HG02763 (cell line): ENCODE measurements around the gene TSPAN4.

ENCODE experiments used
- ATAC-seq: cut with Tn5 transposase; IDR thresholded peaks from one replicate; pipeline ENCODE4 v1.9.1; 2021; ENCODE audit warnings: mild to moderate bottlenecking, moderate library complexity; ENCODE audit not compliant: unreplicated experiment

The TSPAN4 gene

GRCh38 chr11:848380-848931 lies 5.8 kb downstream of the TSPAN4 start:
- no peak for ATAC-seq

- ATAC-seq, result no peak
These were observed 6.6 kb downstream of the TSPAN4 start for GRCh38 chr11:849104-849824.

- no peak for ATAC-seq
These were observed 7.5 kb downstream of the TSPAN4 start for GRCh38 chr11:849951-850774.

GRCh38 chr11:850775-851763 lies 8.4 kb downstream of the TSPAN4 start:
- no peak for ATAC-seq

GRCh38 chr11:852762-853161 lies 10.1 kb downstream of the TSPAN4 start:
- no peak for ATAC-seq

GRCh38 chr11:853682-854448 lies 11.2 kb downstream of the TSPAN4 start:
- no peak for ATAC-seq

- no peak for ATAC-seq
These were observed 12.1 kb downstream of the TSPAN4 start for GRCh38 chr11:854601-855329.

GRCh38 chr11:855330-855674 lies 12.7 kb downstream of the TSPAN4 start:
- no peak for ATAC-seq

GRCh38 chr11:855796-856195 lies 13.1 kb downstream of the TSPAN4 start:
- ATAC-seq, result no peak

GRCh38 chr11:856397-856796 lies 13.7 kb downstream of the TSPAN4 start:
- no peak for ATAC-seq

- ATAC-seq, result no peak
These were observed 15.6 kb downstream of the TSPAN4 start for GRCh38 chr11:858053-858761.

- ATAC-seq, result no peak
These were observed 16.2 kb downstream of the TSPAN4 start for GRCh38 chr11:858762-859339.

GRCh38 chr11:859394-860131 lies 16.9 kb downstream of the TSPAN4 start:
- ATAC-seq, result no peak

- ATAC-seq, result no peak
These were observed 17.8 kb downstream of the TSPAN4 start for GRCh38 chr11:860234-861104.

GRCh38 chr11:861105-861479 lies 18.4 kb downstream of the TSPAN4 start:
- ATAC-seq, result no peak

- ATAC-seq, result no peak
These were observed 19.5 kb downstream of the TSPAN4 start for GRCh38 chr11:862081-862661.

- no peak for ATAC-seq
These were observed 20.0 kb downstream of the TSPAN4 start for GRCh38 chr11:862696-863022.
